OCI-LY3 (cell line): ENCODE results near the gene SETDB2.

Experiments
- H2AFZ ChIP-seq: fragments of 200-600, 300-600 bp; shearing (Covaris generic); 2 replicates; pipeline ENCODE4 v1.6.0; 2014; ENCODE audit warnings: antibody characterized with exemption, low read depth, low read length
- H3K27ac ChIP-seq: fragments of 200-600, 300-600 bp; sonication (generic); 2 replicates; pipeline ENCODE4 v1.5.1; 2014; ENCODE audit warnings: mild to moderate bottlenecking, low read length, moderate library complexity, mixed read lengths
- H3K27me3 ChIP-seq: fragments of 200-600, 300-600 bp; sonication (generic); 2 replicates; pipeline ENCODE4 v1.6.1; 2014; ENCODE audit warnings: low read depth, low read length, mixed read lengths
- H3K36me3 ChIP-seq: fragments of 200-600, 300-600 bp; sonication (generic); replicated peaks from 2 replicates; pipeline ENCODE3; 2014; ENCODE audit warnings: low read depth, low read length, mixed read lengths
- H3K4me1 ChIP-seq: fragments of 300-600, 200-600 bp; sonication (generic); 2 replicates; pipeline ENCODE4 v1.6.1; 2014; ENCODE audit warnings: low read length, mixed read lengths
- H3K4me2 ChIP-seq: fragments of 200-600, 300-600 bp; sonication (generic); 2 replicates; pipeline ENCODE4 v1.6.1; 2014; ENCODE audit warnings: low read length, mixed read lengths
- H3K4me3 ChIP-seq: fragments of 300-600, 200-600 bp; sonication (generic); 2 replicates; pipeline ENCODE4 v1.5.1; 2014; ENCODE audit warnings: antibody characterized with exemption, mild to moderate bottlenecking, low read length, moderate library complexity
- H3K79me2 ChIP-seq: fragments of 300-600, 200-600 bp; shearing (Covaris generic); 2 replicates; pipeline ENCODE4 v1.6.1; 2014; ENCODE audit warnings: mild to moderate bottlenecking, low read length, mixed read lengths
- H3K9ac ChIP-seq: fragments of 300-600, 200-600 bp; shearing (Covaris generic); 2 replicates; pipeline ENCODE4 v1.6.0; 2014; ENCODE audit warnings: mild to moderate bottlenecking, low read length, moderate library complexity
- H3K9me3 ChIP-seq: fragments of 200-600, 300-600 bp; shearing (Covaris generic); 2 replicates; pipeline ENCODE4 v1.6.1; 2014; ENCODE audit warnings: low read length, mixed read lengths; ENCODE audit not compliant: insufficient read depth
- H4K20me1 ChIP-seq: fragments of 200-600, 300-600 bp; sonication (generic); 2 replicates; pipeline ENCODE4 v1.6.1; 2016; ENCODE audit warnings: low read length, mixed read lengths; ENCODE audit not compliant: insufficient read depth
- CTCF ChIP-seq: fragments of 200-600, 300-600 bp; sonication (generic); IDR thresholded peaks from 2 replicates; pipeline ENCODE4 v1.5.1; 2014; ENCODE audit warnings: antibody characterized with exemption, low read length, low read depth
- EZH2phosphoT487 ChIP-seq: fragments of 200-600 bp; shearing (Covaris generic); IDR thresholded peaks from 2 replicates; pipeline ENCODE4 v1.6.1; 2018; ENCODE audit warnings: antibody characterized with exemption, mixed run types, low read depth

Gene SETDB2

DNA sequence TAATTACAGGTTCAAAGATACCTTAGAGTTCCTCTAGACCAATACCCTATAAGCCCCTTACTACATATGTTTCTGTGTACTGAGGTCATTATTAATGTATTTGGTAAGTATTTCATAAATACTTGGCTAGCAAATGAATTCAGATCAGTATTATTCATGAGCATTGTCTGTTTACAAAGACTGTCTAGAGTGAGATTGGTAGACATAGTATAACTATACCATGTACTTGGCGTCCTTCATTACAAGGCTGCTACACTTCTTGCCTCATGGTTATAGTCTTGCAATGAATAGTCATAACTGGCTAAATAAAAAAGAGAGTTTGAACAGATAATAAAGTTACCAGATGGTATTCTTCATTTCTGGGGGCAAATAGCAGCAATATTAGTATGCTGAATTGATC, 12.1 kb downstream of the SETDB2 start:
- Histone ChIP-seq H4K20me1 (no peaks in the 10 kb centered on the region), H3K27ac (no peak overlapping the region), H3K4me1 (peaks cover 5% of the 10 kb centered on the region), H3K9ac (no peak overlapping the region), H3K9me3 (no peaks in the 10 kb centered on the region), H3K36me3 (peaks cover 13% of the 10 kb centered on the region), H3K4me3 (no peak overlapping the region), H2AFZ (no peak overlapping the region), H3K79me2 (no peaks in the 10 kb centered on the region), H3K4me2 (no peak overlapping the region), H3K27me3 (no peaks in the 10 kb centered on the region)
- TF ChIP-seq EZH2phosphoT487 (no peak), CTCF (no peak)

DNA sequence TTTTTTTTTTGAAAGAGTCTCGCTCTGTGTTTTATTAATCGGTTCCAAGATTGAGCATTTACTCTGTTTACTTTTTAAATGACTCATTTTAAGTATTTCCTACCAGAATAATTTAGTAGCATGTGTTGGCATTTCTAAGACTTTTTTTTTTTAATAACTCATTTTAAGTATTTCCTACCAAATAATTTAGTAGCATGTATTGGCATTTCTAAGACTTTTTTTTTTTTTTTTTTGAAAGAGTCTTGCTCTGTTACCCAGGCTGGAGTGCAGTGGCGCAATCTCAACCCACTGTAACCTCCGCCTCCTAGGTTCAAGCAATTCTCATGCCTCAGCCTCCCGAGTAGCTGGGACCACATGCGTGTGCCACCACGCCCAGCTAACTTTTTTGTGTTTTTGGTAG, 13.1 kb downstream of the SETDB2 start:
- Histone ChIP-seq H3K4me1 (peaks cover 5% of the 10 kb centered on the region), H3K36me3 (peaks cover 24% of the 10 kb centered on the region), H3K27me3 (no peaks in the 10 kb centered on the region), H3K4me2 (no peak overlapping the region), H4K20me1 (no peaks in the 10 kb centered on the region), H3K9me3 (no peaks in the 10 kb centered on the region), H2AFZ (no peak overlapping the region), H3K9ac (no peak overlapping the region), H3K79me2 (no peaks in the 10 kb centered on the region), H3K27ac (no peak overlapping the region), H3K4me3 (no peak overlapping the region)
- TF ChIP-seq EZH2phosphoT487, result no peak
- TF ChIP-seq CTCF, result no peak

- H3K4me1 ChIP-seq, result peaks cover 2% of the 10 kb centered on the region
- H3K4me2 ChIP-seq, result no peak overlapping the region
- no peaks in the 10 kb centered on the region for H4K20me1 ChIP-seq
- H3K9me3 ChIP-seq, result no peaks in the 10 kb centered on the region
- H3K79me2 ChIP-seq, result no peaks in the 10 kb centered on the region
- H3K36me3 ChIP-seq, result peaks cover 37% of the 10 kb centered on the region
- H3K9ac ChIP-seq, result no peak overlapping the region
- no peak overlapping the region for H2AFZ ChIP-seq
- H3K27me3 ChIP-seq, result no peaks in the 10 kb centered on the region
- H3K27ac ChIP-seq, result no peak overlapping the region
- no peak overlapping the region for H3K4me3 ChIP-seq
- no peak for TF ChIP-seq CTCF
Measured at GRCh38 chr13:49459580-49459979, 15.5 kb downstream of the SETDB2 start.

GRCh38 chr13:49464085-49464484, 20.0 kb downstream of the SETDB2 start:
- no peak for TF ChIP-seq CTCF
- TF ChIP-seq EZH2phosphoT487, result no peak
- H3K36me3 ChIP-seq, result peaks cover 37% of the 10 kb centered on the region
- H4K20me1 ChIP-seq, result no peaks in the 10 kb centered on the region
- H3K9me3 ChIP-seq, result no peaks in the 10 kb centered on the region
- H3K4me1 ChIP-seq, result 0 out of 2 replicates have a peak, but pooled peaks cover 3% of the 10 kb centered on the region
- H2AFZ ChIP-seq, result no peak overlapping the region
- H3K4me3 ChIP-seq, result no peak overlapping the region
- no peak overlapping the region for H3K4me2 ChIP-seq
- H3K27ac ChIP-seq, result no peak overlapping the region
- no peaks in the 10 kb centered on the region for H3K27me3 ChIP-seq
- H3K9ac ChIP-seq, result no peak overlapping the region
- H3K79me2 ChIP-seq, result no peaks in the 10 kb centered on the region
